Kidney epithelial cell (primary cell): ENCODE data around the gene ABCC4. TPM values are rescaled to one million over a fixed set of nuclear protein-coding genes. Genes with fewer than 3 reads are reported as not detected.
"Not testable (repeated sequence)": the region's sequence is repeated elsewhere in the genome, so short reads cannot be mapped to it uniquely, and the experiment has no call there.

Experiments
- DNase-seq: peaks from one replicate; pipeline ENCODE4 v3.0.0-alpha.2; 2010; ENCODE audit warnings: low read depth
- H3K27me3 ChIP-seq: 2 replicates; pipeline ENCODE4 v1.6.0; 2011; ENCODE audit warnings: low read length; ENCODE audit not compliant: control insufficient read depth, insufficient read depth
- H3K36me3 ChIP-seq: 2 replicates; pipeline ENCODE4 v1.5.1; 2011; ENCODE audit warnings: low read length; ENCODE audit not compliant: control insufficient read depth, insufficient read depth
- H3K4me3 ChIP-seq: 2 replicates; pipeline ENCODE4 v1.5.1; 2011; ENCODE audit warnings: low read depth, mild to moderate bottlenecking, control low read depth, low read length
- CTCF ChIP-seq: IDR thresholded peaks from 2 replicates; pipeline ENCODE4 v1.5.1; 2011; ENCODE audit warnings: mild to moderate bottlenecking, moderate library complexity, low read length, control low read depth, inconsistent platforms; ENCODE audit not compliant: insufficient read depth, poor library complexity, severe bottlenecking
- total RNA-seq: library from RNA; depleted of rRNA; stranded (reverse); fragments of >200 nt; gene quantifications from 2 replicates; pipeline ENCODE4 v1.2.3, GENCODE V29; 2015

ABCC4 gene
- total RNA-seq, 1 donor from 2014 or later, result 17.3 TPM

GRCh38 chr13:95276037-95276505 lies 25.2 kb downstream of the ABCC4 start:
- no peak for DNase-seq
- no peak for TF ChIP-seq CTCF
- Histone ChIP-seq H3K4me3 (no peak overlapping the region), H3K27me3 (no peaks in the 10 kb centered on the region), H3K36me3 (peaks cover 2% of the 10 kb centered on the region)

GRCh38 chr13:95275322-95276036 lies 25.8 kb downstream of the ABCC4 start:
- Histone ChIP-seq H3K36me3 (peaks cover 2% of the 10 kb centered on the region), H3K4me3 (no peak overlapping the region), H3K27me3 (no peaks in the 10 kb centered on the region)
- no peak for DNase-seq
- TF ChIP-seq CTCF, result no peak

GRCh38 chr13:95273592-95274132 lies 27.6 kb downstream of the ABCC4 start:
- DNase-seq, result not testable (repeated sequence)

DNA sequence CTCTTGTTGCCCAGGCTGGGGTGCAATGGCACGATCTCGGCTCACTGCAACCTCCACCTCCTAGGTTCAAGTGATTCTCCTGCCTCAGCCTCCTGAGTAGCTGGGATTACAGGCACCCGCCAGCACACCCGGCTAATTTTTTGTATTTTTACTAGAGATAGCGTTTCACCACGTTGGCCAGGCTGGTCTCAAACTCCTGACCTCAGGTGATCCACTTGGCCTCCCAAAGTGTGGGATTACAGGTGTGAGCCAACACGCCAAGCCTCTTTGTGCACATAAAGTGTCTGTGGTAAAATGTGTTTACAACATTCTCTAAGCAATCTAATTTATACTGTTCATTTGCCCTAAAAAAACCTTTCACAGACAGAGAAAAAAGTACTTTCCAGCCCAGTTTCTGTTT lies 29.2 kb downstream of the ABCC4 start:
- H3K4me3 ChIP-seq, H3K27me3 ChIP-seq, H3K36me3 ChIP-seq, DNase-seq: not testable (repeated sequence)

More at GRCh38 chr13:95273592-95274132, 27.6 kb downstream of the ABCC4 start:
- H3K4me3 ChIP-seq, H3K27me3 ChIP-seq, H3K36me3 ChIP-seq: not testable (repeated sequence)

DNA sequence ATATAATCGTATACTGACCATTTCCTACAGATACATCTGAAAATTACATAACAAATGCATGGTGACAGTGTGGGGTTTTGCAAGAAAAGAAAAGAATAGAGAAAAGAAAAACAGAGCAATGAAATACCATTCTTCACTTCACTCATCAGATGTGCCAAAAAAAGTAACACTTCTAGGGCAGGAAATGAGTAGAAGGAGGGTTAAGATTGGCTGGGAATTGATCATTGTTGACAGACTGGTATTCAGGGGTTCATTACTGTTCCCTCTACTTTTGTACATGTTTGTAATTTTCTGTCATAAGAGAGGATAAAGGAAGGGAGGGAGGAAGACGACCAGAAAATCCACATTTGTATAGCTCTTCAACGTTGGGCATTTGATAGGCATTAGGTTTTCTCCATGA lies 31.5 kb downstream of the ABCC4 start:
- Histone ChIP-seq H3K4me3 (no peak overlapping the region), H3K27me3 (no peaks in the 10 kb centered on the region), H3K36me3 (peaks cover 4% of the 10 kb centered on the region)
- DNase-seq, result no peak
- TF ChIP-seq CTCF, result no peak

GRCh38 chr13:95268343-95269065 lies 32.7 kb downstream of the ABCC4 start:
- H3K36me3 ChIP-seq, DNase-seq, H3K4me3 ChIP-seq, H3K27me3 ChIP-seq: not testable (repeated sequence)

- Histone ChIP-seq H3K27me3 (no peaks in the 10 kb centered on the region), H3K4me3 (no peak overlapping the region), H3K36me3 (peaks cover 3% of the 10 kb centered on the region)
- DNase-seq, result peak; percentile 80
- no peak for TF ChIP-seq CTCF
These were observed 33.4 kb downstream of the ABCC4 start for GRCh38 chr13:95267662-95268342.
